ENCODE measurements around the gene RPS24.

Gene RPS24

DNA sequence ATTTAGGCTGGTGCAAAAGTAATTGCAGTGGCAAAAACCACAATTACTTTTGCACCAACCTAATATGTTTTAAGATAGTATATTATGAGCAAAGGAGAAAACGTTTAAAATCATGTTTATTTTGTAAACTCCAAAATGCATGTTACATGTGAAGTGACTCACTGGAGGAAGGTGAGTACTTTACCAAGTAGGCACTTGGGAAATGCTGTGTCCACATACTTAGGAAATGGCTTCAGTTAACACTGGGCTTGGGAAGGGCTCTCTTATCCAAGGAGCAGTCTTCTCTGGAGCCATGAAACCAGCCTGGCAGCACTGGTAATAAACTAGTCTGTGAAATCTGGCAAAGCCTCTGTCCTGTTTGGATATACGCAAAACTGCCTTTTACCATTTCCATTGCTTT lies 4.4 kb downstream of the RPS24 start:
- Mint-ChIP-seq H3K27ac (no peak overlapping the region), H3K4me3 (no peak overlapping the region), H3K27me3 (ENCODE audit: low read depth, poor library complexity) (no peaks in the 10 kb centered on the region), H3K9me3 (no peaks in the 10 kb centered on the region), H3K36me3 (ENCODE audit: low read depth) (peaks cover 71% of the 10 kb centered on the region), H3K4me1 (peaks cover 74% of the 10 kb centered on the region)
- DNase-seq = no peak
- TF ChIP-seq, protein P1, sequence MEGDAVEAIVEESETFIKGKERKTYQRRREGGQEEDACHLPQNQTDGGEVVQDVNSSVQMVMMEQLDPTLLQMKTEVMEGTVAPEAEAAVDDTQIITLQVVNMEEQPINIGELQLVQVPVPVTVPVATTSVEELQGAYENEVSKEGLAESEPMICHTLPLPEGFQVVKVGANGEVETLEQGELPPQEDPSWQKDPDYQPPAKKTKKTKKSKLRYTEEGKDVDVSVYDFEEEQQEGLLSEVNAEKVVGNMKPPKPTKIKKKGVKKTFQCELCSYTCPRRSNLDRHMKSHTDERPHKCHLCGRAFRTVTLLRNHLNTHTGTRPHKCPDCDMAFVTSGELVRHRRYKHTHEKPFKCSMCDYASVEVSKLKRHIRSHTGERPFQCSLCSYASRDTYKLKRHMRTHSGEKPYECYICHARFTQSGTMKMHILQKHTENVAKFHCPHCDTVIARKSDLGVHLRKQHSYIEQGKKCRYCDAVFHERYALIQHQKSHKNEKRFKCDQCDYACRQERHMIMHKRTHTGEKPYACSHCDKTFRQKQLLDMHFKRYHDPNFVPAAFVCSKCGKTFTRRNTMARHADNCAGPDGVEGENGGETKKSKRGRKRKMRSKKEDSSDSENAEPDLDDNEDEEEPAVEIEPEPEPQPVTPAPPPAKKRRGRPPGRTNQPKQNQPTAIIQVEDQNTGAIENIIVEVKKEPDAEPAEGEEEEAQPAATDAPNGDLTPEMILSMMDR (IDR thresholded peaks at IDR 0.05) = no peak

DNA sequence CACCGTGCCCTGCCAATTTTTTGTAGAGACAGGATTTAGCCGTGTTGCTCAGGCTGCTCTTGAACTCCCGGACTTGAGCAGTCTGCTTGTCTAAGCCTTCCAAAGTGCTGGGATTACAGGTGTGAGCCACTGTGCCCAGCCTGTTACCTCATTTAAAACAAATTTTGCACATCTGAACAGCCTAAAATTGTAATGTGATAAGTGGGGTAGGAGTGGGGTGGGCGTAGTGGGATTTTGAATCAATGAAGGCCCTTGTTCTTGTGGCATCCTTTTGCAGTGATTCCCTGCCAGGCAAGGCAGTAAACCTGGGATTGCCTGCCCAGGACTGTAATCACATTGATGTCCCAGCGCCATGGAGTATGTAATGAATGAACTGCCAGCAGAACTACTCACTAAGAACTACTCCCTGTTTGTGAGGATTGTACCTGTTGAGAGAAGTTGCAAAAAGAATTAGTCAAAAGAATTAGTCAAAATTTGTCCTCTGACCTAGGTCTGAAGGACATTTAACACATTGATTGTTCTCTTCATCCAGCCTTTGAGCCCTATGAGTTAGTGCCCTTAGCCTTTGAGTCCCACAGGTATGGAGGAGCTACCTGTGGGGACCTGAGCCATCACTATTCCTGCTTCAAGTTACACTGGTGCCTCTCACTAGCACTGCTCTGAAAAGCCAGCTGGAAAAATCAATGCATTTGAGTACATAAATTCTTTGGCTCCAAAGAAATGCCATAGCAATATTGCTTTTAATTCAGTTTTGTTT lies 5.3 kb downstream of the RPS24 start:
- Mint-ChIP-seq H3K4me1 (peaks cover 75% of the 10 kb centered on the region), H3K9me3 (no peaks in the 10 kb centered on the region), H3K4me3 (no peak overlapping the region), H3K27ac (no peak overlapping the region), H3K27me3 (ENCODE audit: low read depth, poor library complexity) (no peaks in the 10 kb centered on the region), H3K36me3 (ENCODE audit: low read depth) (peaks cover 77% of the 10 kb centered on the region)
- TF ChIP-seq, protein P1 (IDR thresholded peaks at IDR 0.05) = no peak
- DNase-seq = no peak

DNA sequence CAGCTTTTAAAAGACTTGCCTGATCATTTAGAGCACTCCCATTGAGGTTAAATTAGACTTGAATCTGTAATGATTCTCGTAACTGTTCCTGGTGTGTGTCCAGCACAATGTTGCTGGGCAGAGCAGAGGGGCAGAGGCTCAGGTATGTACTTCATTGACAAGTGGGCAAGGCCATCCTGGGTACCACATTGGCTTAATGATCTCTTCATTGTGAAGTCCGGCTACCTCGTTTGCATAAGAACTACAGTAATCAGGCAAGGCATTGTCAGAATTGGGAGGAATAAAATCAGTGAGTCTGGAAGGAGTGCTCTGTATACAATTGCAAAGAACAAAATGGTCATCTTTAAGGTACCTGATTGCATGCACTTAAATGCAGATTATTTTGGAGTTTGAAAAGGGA lies 6.1 kb downstream of the RPS24 start:
- H3K9me3 Mint-ChIP-seq = no peaks in the 10 kb centered on the region
- H3K36me3 Mint-ChIP-seq (ENCODE audit: low read depth) = peaks cover 77% of the 10 kb centered on the region
- H3K27ac Mint-ChIP-seq = peak overlapping the region; percentile 5
- peak overlapping the region; percentile 14 for H3K4me3 Mint-ChIP-seq
- H3K27me3 Mint-ChIP-seq (ENCODE audit: low read depth, poor library complexity) = no peaks in the 10 kb centered on the region
- H3K4me1 Mint-ChIP-seq = peaks cover 74% of the 10 kb centered on the region
- no peak for DNase-seq
- TF ChIP-seq, protein P1 (IDR thresholded peaks at IDR 0.05) = no peak

DNA sequence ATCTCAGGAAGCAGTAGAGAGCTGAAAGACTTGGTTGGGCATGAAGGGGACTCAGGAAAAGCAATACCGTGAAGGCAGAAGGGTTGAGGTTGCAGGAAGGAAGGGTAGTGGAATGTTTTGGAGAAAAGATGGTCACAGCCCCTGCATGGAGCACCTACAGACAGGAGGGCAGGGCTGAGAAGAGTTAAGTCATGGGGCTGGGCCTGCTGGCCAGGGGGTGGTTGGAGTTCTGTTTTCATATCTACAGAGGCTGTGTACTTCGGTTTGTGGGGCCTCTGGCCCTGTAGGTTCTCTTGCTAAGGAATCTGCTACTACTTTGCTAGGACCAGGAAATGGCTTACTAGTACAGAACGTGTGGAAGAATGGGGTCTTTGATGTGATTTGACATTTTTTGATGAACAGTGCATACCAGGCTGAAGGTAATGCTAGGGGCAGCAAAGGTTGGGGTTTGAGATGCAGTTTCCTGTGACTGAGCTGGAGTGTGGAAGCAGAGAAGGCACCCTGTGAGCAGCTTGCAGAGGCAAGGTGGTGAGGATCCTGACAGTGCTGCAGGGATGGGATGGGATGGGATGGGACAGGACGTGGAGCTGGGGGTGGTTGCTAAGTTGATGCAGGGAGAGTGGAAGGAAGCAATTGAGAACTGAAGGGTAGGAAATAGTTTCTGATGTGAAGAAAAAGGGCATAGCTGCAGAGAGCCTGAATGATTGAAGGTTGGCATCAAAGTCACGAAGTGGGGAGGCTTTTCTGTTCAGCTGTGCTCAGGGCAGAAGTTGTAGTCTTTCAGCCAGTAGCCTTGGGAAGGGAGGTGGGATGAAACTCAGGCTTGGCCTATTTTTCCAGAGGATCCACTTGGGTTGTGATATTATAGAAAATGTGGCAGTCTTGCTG lies 7.8 kb downstream of the RPS24 start:
- Mint-ChIP-seq H3K9me3 (no peaks in the 10 kb centered on the region), H3K4me1 (peaks cover 63% of the 10 kb centered on the region), H3K4me3 (no peak overlapping the region), H3K27ac (peak overlapping the region; percentile 97), H3K27me3 (ENCODE audit: low read depth, poor library complexity) (no peaks in the 10 kb centered on the region), H3K36me3 (ENCODE audit: low read depth) (peaks cover 63% of the 10 kb centered on the region)
- TF ChIP-seq, protein P1 (IDR thresholded peaks at IDR 0.05) = no peak
- no peak for DNase-seq

DNA sequence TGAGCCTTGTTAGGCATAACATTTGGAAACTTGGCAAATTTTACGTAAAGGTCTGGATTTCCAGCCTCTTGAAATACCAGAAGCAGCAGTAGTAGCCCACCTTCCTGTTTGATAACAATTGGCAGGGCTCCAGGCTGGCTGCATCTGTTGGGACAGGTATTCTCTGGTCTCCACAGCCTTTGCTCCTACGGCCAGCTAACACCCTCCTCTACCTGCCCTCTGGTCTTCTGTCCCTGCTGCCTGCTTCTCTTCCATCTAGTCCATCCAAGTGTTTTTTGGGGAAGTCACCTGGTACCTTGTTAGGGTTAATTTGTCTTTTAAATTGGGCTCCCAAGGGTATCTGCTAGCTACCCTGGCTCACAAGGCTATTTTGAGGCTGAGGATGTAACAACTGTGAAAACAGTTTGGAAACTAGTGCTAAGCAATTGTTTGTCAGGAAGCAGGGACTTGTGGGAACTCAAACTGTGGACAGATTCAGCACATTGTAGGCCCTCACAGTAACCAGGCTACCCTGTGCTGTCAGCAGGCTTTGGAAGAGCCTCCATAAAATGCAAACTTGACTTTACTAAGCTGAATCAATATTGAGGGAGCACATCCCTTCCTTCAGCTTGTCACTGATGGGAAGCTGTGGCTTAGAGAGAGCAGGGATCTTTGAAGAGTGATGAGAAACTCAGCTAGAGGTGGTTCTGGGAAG lies 8.5 kb downstream of the RPS24 start:
- no peaks in the 10 kb centered on the region for H3K9me3 Mint-ChIP-seq
- no peak overlapping the region for H3K4me3 Mint-ChIP-seq
- H3K36me3 Mint-ChIP-seq (ENCODE audit: low read depth) = peaks cover 55% of the 10 kb centered on the region
- DNase-seq = no peak
- H3K4me1 Mint-ChIP-seq = peaks cover 56% of the 10 kb centered on the region
- H3K27me3 Mint-ChIP-seq (ENCODE audit: low read depth, poor library complexity) = no peaks in the 10 kb centered on the region
- TF ChIP-seq, protein P1 (IDR thresholded peaks at IDR 0.05) = no peak
- H3K27ac Mint-ChIP-seq = peak overlapping the region; percentile 81
